BE2C (cell line): Measurements from ENCODE around the gene TSHZ1.
A peak's percentile ranks its signal among the peaks of the same experiment; 100 is the strongest.

Experiments used
- DNase-seq: peaks from one replicate; pipeline ENCODE4 v3.0.0-alpha.2; 2020
- H3K27me3 ChIP-seq: fragments of 250-450 bp; sonication (Bioruptor Pico); 2 replicates; pipeline ENCODE4 v1.5.1; 2020; ENCODE audit warnings: mild to moderate bottlenecking
- H3K36me3 ChIP-seq: fragments of 250-450 bp; sonication (Bioruptor Pico); 2 replicates; pipeline ENCODE4 v1.5.1; 2020; ENCODE audit warnings: mild to moderate bottlenecking
- H3K4me1 ChIP-seq: fragments of 250-450 bp; sonication (Bioruptor Pico); 2 replicates; pipeline ENCODE4 v1.5.1; 2020
- H3K4me3 ChIP-seq: 2 replicates; pipeline ENCODE4 v1.5.1; 2011; ENCODE audit warnings: low read depth, low read length
- H3K9me3 ChIP-seq: fragments of 250-450 bp; sonication (Bioruptor Pico); 2 replicates; pipeline ENCODE4 v1.5.1; 2020
- CTCF ChIP-seq: IDR thresholded peaks from 2 replicates; pipeline ENCODE4 v1.5.1; 2012; ENCODE audit warnings: mild to moderate bottlenecking, low read depth, low read length

Gene TSHZ1

GRCh38 chr18:75205514-75206132 is 5.0 kb upstream of the TSHZ1 start:
- no peaks in the 10 kb centered on the region for H3K36me3 ChIP-seq
- TF ChIP-seq CTCF, result no peak
- H3K4me3 ChIP-seq, result no peak overlapping the region
- no peak for DNase-seq
- no peaks in the 10 kb centered on the region for H3K9me3 ChIP-seq
- no peaks in the 10 kb centered on the region for H3K4me1 ChIP-seq
- H3K27me3 ChIP-seq, result peaks cover 8% of the 10 kb centered on the region; the same call in 1 of the 2 replicates

- Histone ChIP-seq H3K36me3 (no peaks in the 10 kb centered on the region), H3K4me1 (no peaks in the 10 kb centered on the region), H3K27me3 (peaks cover 8% of the 10 kb centered on the region; the same call in 1 of the 2 replicates), H3K4me3 (peak overlapping the region; percentile 67; the same call in 1 of the 2 replicates), H3K9me3 (no peaks in the 10 kb centered on the region)
- TF ChIP-seq CTCF, result no peak
- no peak for DNase-seq
Measured at GRCh38 chr18:75206452-75207309, 3.9 kb upstream of the TSHZ1 start.

GRCh38 chr18:75207310-75208154 is 3.1 kb upstream of the TSHZ1 start:
- Histone ChIP-seq H3K9me3 (no peaks in the 10 kb centered on the region), H3K36me3 (no peaks in the 10 kb centered on the region), H3K4me1 (no peaks in the 10 kb centered on the region), H3K4me3 (peak overlapping the region; percentile 67), H3K27me3 (peaks cover 8% of the 10 kb centered on the region; the same call in 1 of the 2 replicates)
- no peak for TF ChIP-seq CTCF
- no peak for DNase-seq

GRCh38 chr18:75208155-75208835 is 2.3 kb upstream of the TSHZ1 start:
- 0 out of 2 replicates have a peak, but pooled peaks have one; percentile 2 for TF ChIP-seq CTCF
- H3K36me3 ChIP-seq, result no peaks in the 10 kb centered on the region
- no peaks in the 10 kb centered on the region for H3K9me3 ChIP-seq
- DNase-seq, result peak; percentile 38
- no peaks in the 10 kb centered on the region for H3K4me1 ChIP-seq
- peaks cover 8% of the 10 kb centered on the region; the same call in 1 of the 2 replicates for H3K27me3 ChIP-seq
- H3K4me3 ChIP-seq, result peak overlapping the region; percentile 67

- Histone ChIP-seq H3K4me1 (no peaks in the 10 kb centered on the region), H3K9me3 (no peaks in the 10 kb centered on the region), H3K27me3 (peaks cover 8% of the 10 kb centered on the region; the same call in 1 of the 2 replicates), H3K4me3 (peak overlapping the region; percentile 67), H3K36me3 (no peaks in the 10 kb centered on the region)
- TF ChIP-seq CTCF, result no peak
- no peak for DNase-seq
Measured at GRCh38 chr18:75208836-75209128, 1.8 kb upstream of the TSHZ1 start.
